Stimulated activated CD4-positive, alpha-beta T cell treated with anti-CD3 and anti-CD28 coated beads, TNF-alpha, amount 100 ng/mL, for 48 hours (primary cell): ENCODE measurements around the gene SLC6A15.

Experiments used
- DNase-seq, 3 donors: peaks; one replicate each; pipeline ENCODE4 v3.0.0-alpha.2; 2020; ENCODE audit warnings: low read depth in 3 of 3

The SLC6A15 gene

DNA sequence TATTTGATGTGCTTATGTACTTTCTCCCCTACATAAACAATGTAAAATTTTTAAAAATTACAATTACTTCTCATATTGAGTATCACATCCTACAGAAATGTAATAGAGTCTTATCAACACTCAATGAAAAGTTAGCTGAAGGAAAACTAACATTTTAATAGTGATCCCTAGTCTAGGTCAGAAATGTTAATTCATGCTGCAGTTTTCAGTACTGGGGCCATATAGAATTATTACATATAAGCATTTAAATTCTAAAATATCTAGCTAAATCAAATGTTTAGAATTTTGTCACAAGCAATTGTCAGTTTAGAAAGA is 37.8 kb downstream of the SLC6A15 start:
- no peak for DNase-seq

DNA sequence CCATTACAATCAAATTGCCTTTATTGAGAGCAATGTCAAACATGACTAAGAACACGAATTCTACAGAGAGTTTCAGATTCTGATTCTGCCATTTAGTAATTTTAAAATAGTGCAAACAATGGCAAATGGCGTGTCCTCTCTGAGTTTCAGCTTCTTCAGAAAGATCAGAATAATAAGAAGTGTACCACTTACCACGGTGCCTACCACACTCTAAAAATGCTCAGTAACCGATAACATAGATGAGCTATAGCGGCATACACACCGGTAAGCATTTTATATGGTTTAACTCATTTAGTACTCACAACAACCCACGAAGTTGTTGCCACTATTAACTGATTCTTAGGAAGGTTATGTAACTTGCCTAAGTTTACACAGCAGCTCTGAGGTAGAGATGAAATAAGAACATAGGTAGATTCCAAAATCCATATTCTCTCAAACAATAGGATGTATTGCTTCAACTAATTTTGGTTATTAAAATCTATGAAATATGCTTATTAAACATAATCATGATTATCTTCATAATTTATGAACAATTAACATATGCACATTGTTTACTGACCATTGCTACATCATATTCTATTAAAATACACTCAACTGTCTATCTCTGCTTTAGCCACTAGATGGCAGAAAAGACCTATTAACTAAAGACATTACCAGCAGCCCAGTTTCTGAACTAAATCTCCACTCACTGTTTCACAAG is 38.3 kb downstream of the SLC6A15 start:
- no peak for DNase-seq

DNA sequence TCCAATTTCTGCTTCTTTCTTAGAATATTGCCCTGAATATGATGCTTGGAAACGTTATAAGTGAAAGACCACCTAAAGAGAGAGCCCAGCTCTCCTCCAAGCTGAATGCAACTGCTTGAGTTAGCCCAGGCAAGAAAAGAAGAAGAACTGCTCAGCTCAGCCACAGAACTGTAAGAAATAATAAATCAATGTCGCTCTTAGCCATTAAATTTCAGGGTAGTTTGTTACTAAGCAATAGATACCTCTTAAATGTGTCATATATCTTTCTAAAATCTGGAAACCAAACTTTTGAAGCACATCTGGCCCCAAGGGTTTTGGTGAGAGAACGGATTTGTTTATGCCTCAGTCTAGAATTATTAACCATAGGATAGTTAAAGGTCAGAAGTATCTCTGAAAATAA is 50.4 kb downstream of the SLC6A15 start:
- no peak for DNase-seq

DNA sequence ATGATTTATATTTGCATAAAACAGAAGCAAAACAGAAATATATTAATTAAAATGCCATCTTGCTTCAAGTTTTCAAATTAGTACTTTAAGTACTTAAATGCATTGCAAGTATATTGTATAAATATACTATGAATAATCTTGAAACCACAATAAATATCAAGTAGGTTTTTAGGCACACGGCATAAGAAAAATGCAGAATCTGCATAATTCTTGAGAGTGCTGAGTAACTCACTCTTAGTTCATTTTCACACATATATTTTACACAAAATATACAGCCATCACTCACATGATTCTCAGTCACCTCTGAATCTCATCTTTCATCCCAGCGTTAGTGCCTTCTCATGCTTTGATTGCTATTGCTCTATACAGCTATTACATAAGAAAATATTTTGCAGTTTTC is 51.9 kb downstream of the SLC6A15 start:
- no peak for DNase-seq

DNA sequence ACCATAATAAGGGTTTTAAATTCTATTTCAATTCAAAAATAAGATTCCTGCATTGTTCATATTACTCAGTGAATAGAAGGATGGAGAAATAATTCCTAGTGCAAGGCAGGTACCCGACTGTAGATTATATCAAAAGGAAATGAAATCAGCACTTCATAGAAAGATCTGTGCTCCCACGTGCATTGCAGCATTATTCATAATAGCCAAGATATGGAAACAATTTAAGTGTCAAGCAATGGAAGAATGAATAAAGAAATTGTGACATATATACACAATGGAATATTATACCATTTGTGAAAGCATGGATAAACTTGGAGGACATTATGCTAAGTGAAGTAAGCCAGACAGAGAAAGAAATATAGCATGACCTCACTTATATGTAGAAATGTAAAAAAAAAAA is 53.8 kb downstream of the SLC6A15 start:
- no peak for DNase-seq

DNA sequence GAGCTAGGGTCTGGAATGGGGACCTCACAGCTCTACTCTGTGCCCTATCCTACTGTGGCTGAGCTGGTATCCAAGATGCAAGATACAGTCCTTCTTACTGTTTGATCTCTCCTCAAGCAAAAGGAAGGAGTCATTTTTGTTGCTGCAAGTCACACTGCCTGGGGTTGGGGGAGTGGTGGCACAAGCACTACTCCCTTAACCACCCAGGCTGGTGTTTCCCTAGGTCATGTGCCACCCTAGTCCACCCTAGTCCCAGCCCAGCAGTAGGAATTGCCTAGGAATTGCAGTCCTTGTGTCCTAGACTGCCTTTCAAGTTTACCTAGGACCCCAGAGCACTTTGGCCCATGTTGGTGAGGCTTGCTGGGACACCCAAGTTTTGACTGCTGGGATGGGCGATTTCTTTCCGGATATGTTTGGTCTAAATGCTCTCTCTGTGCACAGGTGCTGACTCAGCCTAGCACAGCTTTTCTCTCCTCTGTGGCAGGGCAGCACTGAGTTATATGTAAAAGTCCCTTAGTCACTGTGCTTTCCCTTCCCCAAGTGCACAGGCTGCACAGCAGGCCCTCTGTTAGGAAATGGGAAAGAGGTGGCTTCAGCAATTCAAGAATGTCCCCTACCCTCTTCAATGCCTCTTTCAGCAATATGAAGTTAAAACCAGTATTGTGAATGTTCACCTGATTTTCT is 54.9 kb downstream of the SLC6A15 start:
- no peak for DNase-seq

DNA sequence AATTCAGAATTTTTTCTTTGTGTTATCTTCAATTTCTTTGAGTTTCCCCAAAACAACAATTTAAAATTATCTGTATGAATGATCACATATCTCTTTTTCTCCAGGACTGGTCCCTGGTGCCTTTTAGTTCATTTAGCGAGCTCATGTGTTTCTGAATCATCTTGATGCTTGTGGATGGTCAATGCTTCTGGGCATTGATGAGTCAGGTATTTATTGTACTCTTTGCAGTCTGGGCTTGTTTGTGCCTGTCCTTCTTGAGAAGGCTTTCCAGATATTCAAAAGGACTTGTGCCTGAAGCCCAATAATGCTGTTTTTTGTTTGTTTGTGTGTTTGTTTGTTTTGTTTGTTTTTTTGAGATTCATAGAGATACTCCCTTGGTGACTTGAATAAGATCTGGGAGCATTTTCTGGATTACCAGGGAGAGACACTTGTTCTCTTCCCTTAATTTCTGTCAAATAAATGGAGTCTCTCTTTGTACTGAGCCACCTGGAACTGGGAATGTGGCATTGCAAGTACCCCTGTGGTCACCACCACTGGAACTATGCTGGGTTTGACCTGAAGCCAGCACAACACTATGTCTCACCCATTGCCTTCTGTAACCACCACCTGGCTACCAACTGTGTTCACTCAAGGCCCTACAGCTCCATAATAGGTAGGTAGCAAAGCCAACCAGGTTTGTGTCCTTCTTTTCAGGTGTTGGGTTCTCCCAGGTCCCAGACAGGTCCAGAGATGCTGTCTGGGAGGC is 56.3 kb downstream of the SLC6A15 start:
- no peak for DNase-seq

DNA sequence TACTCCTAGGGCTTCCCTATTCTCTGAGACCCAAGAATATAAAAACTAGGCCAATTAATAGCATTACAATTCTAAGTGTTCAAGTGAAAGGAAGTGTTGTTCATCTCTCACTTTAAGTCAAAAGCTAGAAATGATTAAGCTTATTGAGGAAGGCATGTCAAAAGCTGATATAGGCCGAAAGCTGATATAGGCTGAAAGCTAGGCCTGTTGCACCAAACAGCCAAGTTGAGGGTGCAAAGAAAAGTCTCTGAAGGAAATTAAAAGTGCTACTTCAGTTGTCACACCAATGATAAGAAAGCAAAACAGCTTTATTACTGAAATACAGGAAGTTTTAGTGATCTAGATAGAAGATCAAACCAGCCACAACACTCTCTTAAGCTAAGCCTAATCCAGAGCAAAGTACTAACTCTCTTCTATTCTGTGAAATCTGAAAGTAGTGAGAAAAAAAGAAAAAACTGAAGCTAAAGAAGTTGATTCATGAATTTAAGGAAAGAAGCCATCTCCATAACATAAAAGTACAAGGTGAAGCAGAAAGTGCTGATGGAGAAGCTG is 68.9 kb downstream of the SLC6A15 start:
- no peak for DNase-seq

DNA sequence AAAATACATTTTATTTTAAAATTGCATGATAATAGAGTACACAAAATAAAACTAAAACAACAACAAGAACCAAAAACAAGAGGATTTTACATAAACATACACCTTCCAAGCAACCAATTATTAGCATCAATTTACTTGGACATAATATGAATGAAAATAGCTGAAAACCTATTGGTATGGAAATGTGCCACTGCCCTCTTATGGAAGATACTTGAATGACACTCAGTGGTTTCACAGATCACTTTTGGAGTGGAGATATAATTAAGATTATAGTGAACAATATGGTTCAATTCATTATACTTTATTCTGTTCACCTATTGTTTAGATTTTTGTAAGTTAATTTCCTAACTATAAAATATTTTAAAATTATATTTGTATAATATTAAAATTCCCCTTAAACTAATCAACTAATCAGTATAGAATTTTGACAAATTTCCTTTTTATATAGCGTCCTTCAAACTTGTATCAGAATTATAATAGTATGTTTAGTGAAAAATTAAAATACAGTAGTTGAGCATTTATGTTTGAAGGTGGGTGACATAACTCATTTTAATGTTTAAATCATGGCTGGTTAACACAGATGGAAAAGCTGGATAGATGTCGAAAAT is 70.1 kb downstream of the SLC6A15 start:
- no peak for DNase-seq

DNA sequence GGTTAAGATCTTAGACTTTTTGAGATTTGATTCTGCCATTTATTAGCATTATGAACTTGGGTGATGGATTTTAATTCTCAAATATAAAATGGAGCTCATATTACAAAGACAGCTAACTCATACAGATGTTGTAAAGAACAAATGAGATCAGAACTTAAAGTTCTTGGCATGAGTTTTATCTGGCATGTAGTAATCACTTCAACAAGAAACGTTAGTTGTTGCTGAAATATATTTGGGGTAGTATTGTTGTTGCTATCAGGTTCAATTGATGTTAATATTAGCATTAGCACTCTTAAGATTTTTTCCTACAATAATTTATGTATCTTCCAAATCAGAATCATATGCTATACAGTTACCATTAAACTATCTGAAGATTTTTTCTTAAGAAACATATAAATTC is 71.0 kb downstream of the SLC6A15 start:
- DNase-seq, result no peak

DNA sequence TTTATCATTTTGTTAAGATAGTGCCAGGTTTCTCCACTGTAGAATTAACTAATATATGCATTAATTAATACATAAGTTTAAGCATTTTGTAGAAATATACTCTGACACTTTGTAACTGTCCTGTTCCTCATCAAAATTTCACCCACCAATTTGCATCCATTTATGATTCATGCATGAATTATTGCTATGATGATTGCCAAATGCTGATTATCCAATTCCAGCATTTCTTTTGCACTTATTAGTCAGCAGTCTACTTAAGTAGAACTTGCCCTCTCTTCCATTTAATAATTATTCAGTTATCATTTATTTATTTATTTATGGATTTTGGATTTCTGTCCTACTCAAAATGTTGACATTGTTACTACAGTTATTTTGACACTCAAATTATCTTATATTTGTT is 72.2 kb downstream of the SLC6A15 start:
- DNase-seq, result no peak

DNA sequence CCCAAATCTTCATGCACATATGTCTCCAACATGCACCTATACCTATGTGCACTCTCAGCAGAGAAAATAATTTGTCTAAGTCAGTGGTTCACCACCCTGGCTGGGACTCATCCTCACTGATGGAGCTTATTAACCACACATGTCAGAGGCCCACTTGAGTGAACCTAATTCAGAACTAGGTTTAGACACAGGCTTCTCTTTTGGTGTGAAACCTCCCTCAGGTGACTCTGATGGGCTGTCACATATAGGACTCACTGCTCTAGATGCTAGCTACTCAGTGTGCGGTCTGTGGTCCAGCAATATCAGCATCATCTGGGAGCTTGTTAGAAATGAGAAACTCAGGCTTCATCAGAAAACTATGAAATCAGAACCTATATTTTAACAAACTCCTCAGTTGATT is 85.7 kb downstream of the SLC6A15 start:
- DNase-seq, result no peak

DNA sequence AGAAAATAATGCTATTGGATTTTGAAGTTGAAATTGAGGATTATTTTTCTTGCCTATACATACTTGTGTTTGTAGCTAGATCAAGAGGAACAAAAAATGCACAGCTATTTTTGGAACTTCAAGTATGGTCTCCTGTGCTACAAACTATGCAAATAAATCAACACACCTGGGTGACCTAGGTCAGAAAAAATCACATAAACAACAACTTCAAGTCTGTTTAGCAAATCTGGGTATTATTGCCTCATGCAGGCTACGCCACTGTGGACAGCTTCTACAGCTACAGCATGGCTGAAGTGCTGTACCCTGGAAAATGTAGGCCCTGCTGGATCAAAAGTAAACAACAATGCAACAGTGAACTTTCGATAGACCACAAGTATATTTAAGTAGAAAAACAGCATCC is 87.5 kb downstream of the SLC6A15 start:
- no peak for DNase-seq

DNA sequence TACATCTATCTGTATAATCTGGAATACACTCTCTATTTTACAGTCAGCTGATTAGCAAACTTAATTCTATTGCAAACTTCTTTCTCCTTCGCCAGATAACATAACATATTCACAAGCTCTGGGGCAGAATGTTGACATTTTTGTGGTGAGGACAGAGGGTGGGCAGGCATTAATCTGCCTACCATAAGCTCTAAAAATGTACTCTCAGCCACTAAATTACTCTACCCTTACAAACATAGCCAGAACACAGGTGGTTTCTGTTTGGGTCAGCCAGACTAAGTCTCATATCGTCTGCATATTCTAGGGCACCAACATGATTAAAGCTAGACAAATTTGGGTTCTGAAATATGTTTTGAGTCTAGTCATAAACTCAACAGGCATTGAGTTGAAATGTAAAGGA is 90.1 kb downstream of the SLC6A15 start:
- DNase-seq, result no peak

DNA sequence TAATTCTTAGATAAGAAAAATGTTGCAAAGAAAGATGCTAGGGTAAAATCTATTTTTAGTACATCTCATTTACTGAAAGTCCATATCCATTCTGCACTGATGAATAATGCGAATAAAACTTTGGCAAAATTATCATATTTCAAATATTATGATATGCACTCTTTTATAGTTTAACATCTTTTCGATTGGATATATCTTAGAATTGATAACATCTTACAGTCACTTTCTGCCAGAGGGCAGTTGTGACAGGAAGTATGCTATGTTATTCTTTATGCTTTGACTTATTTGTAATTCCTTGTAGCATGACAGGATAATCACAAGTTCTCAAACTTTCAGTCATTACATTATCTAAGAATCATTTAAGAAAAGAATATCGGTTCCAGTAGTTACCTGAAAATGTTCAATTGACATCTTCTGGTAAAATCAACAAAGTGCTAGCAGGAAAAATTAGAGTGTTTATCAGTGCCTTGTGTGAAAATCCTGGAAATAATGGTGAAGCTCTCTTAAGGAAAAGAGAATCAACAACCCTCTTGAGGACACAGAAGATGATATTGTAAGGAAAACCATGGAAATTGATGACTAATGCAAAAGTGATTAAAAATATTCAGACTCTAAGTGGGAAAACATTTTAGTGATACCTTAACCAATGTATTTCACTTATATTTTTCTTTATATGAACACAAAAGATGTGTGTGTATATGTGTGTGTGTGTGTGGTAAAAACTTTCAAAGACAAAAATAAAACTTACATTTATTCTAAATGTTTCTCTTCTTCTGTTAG is 95.5 kb downstream of the SLC6A15 start:
- DNase-seq, result no peak

DNA sequence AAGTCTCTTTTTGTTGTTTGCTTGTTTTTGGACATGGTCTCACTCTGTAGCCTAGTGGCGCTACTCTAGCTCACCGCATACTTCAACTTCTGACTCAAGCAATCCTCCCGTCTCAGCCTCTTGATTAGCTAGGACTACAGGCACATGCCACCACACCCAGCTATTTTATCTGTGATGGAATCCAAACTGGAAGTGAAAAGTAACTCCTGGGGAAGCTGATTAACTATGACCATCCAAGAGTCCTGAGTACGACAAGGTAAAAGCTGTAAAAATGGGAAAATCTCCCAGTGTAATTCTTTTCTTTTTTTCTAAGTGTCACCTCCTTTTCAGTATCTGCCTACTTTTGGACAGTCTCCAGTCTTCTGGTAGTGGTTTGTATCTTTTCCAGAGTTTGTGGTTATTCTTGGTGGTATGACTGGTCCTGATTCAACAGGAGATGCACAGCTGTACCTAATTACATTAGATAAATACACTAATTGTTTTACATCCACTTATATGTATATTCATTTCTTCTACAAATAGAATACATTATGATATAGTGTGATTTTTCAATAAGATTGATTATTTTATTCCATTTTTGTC is 97.8 kb downstream of the SLC6A15 start:
- DNase-seq, result no peak

DNA sequence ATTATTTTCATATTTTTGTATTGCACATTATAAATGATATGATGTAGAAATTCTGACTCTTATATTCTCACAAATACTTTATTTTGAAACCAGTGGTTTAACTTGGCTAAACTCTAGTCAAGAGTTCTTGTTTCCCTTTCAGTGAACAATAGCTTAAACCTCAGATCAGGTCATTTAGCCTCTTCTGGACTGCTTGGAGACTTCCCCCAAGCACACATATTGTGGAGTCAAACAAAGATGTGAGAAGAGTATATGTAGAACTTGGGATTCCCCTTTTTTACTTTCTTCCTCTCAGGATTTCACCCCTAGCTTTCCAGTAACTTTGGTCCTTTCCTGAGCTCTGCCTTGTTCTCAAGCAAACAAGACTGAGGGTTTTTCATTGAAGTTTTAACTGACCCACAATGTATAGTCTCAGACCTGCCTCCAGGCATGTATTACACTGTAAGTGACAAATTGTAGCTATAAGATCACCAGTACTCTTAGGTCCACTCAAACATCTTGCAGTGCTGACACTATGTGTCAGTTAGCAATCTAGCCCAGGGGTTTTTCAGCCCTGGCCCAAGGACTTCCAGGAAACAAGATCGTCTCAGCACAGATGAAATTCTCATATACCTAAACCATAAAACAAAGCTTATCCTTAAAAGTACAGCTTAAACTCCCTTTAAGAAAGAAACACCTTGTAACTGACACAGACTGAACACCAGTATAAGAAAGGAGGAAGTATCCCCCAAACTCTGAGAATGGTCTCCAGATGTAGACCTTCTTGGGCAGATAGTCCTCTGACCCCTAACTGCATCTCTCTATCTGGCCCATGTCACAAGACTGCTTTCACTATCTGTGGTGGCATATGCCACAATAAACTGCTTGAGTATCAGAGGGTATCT is 98.6 kb downstream of the SLC6A15 start:
- no peak for DNase-seq

DNA sequence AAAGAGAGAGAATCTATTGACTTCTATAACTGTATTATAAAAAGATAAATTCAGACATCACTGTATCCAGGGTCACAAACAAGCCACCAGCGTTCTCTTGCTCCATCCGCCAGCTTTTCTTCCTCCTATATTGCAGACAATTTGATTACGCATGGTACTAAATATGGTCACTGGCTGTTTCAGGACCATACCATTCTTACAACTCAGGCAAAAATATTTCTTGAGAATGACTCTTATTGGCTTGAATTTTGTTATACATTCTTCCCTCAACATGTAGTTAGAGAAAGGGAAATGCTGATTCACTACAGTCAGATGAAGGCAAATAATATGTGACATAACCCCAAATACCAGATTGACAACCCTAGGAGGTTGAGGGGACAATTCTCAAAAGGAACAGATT is 101.3 kb downstream of the SLC6A15 start:
- DNase-seq, result no peak

DNA sequence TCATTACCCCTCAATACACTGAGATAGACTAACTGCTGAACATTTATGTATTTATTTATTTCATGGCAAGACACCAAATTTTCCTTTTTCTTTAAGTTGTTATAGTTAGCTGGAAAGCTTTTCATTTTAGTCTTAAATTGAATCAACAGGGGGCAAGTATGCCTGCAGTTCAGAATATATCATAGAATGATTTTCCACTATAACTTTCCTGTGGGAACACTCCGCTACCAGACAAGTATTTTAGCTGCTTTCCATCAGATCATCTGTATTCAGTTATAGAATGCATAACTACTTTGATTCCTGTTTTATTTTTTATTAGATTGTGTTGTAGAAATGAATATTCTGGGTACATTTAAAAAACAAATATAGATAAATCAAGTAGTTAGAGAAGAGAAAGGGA is 102.0 kb downstream of the SLC6A15 start:
- no peak for DNase-seq
